A549 (cell line): ENCODE data around the gene NOS2. TPM values are rescaled to one million over a fixed set of nuclear protein-coding genes. Genes with fewer than 3 reads are reported as not detected.
"Not testable (repeated sequence)": the region's sequence is repeated elsewhere in the genome, so short reads cannot be mapped to it uniquely, and the experiment has no call there.

Experiments used
- ATAC-seq, 2 experiments: fragments of 200-7000 bp in 1 of 2; fragments of >200 bp in 1 of 2; cut with Nextera tagmentation in 1 of 2; cut with Tn5 transposase in 1 of 2; 3 replicates each; pipeline versions ENCODE4 v1.8.0 to v1.9.1; 2018 to 2020; ENCODE audit warnings: mild to moderate bottlenecking in 1 of 2, moderate library complexity in 1 of 2
- CTCF ChIA-PET: fragments of 300-600 bp; sonication (Branson Sonifier 250); formaldehyde crosslinking; extraction: SDS; loops from one replicate; lab custom pipeline; 2021; ENCODE audit warnings: antibody characterized with exemption, inconsistent platforms; lab: Yijun Ruan, JAX
- POLR2A ChIA-PET: fragments of 350-600 bp; formaldehyde crosslinking; extraction: SDS; loops from one replicate; lab custom pipeline; 2021; ENCODE audit warnings: antibody characterized with exemption, inconsistent platforms; lab: Yijun Ruan, JAX
- DNase-seq, 2 experiments: peaks; one replicate each; pipeline versions ENCODE4 v3.0.0 to v3.0.0-alpha.2; 2011 to 2016; ENCODE audit warnings: low read depth in 1 of 2, low spot score in 1 of 2
- FAIRE-seq: peaks from 2 replicates; lab custom pipeline; 2011; peaks lifted over from hg19 to GRCh38; lab: Jason Lieb, UNC
- H3K27ac ChIP-seq, 2 experiments: fragments of >200 bp; sonication (Bioruptor Twin); formaldehyde crosslinking; 3 replicates each; pipeline ENCODE4 v1.5.1; 2016 to 2017
- H3K4me1 ChIP-seq: fragments of >200 bp; sonication (Bioruptor Twin); formaldehyde crosslinking; 3 replicates; pipeline ENCODE4 v1.6.1; 2016
- H3K4me2 ChIP-seq: fragments of >200 bp; sonication (Bioruptor Twin); formaldehyde crosslinking; 3 replicates; pipeline ENCODE4 v1.6.1; 2016
- H3K4me3 ChIP-seq: fragments of >200 bp; sonication (Bioruptor Twin); formaldehyde crosslinking; 3 replicates; pipeline ENCODE4 v1.5.1; 2016
- H3K9me3 ChIP-seq: fragments of >200 bp; sonication (Bioruptor Twin); formaldehyde crosslinking; 3 replicates; pipeline ENCODE4 v1.6.1; 2016
- CBX2 ChIP-seq: fragments of 200-600 bp; sonication (generic); IDR thresholded peaks from 2 replicates; pipeline ENCODE4 v1.6.1; 2016; ENCODE audit warnings: low read depth, mild to moderate bottlenecking, borderline replicate concordance
- EHMT2 ChIP-seq: fragments of 200-600 bp; sonication (generic); IDR thresholded peaks from 2 replicates; pipeline ENCODE4 v1.6.1; 2016; ENCODE audit warnings: antibody characterized with exemption, low read depth, mild to moderate bottlenecking, moderate library complexity
- EP300 ChIP-seq, 2 experiments: fragments of >200 bp; sonication (Bioruptor Twin); formaldehyde crosslinking; IDR thresholded peaks; 2 replicates in 1 of 2; 3 replicates in 1 of 2; pipeline ENCODE4 v1.6.1; 2016 to 2017
- HEYL ChIP-seq: fragments of 250-450 bp; sonication (Bioruptor Pico); IDR thresholded peaks from 2 replicates; pipeline ENCODE4 v1.8.0; 2021; ENCODE audit warnings: mild to moderate bottlenecking, moderate library complexity
- NPAS2 ChIP-seq: fragments of 250-450 bp; sonication (Bioruptor Pico); IDR thresholded peaks from 2 replicates; pipeline ENCODE4 v1.8.0; 2022; ENCODE audit warnings: mild to moderate bottlenecking, moderate library complexity, borderline replicate concordance
- RCOR1 ChIP-seq: fragments of 150-350 bp; IDR thresholded peaks from 2 replicates; pipeline ENCODE4 v1.6.1; 2014; ENCODE audit warnings: antibody characterized with exemption, low read length, low read depth
- ZC3H11A ChIP-seq: fragments of 450-650 bp; IDR thresholded peaks from 2 replicates; pipeline ENCODE4 v1.6.1; 2014; ENCODE audit warnings: antibody characterized with exemption, mild to moderate bottlenecking
- WGBS: methylation state at CpG from one replicate; pipeline ENCODE4 v1.1.6; 2017; ENCODE audit errors: missing lambda C conversion rate; 5-methylcytosine and 5-hydroxymethylcytosine counted together
- polyA plus RNA-seq, 4 experiments: library from polyadenylated mRNA; depleted of rRNA in 3 of 4; stranded (reverse); fragments of >200 nt; fragmentation: RNase III in 1 of 4; extraction: RNeasy Plus Mini Kit Qiagen cat#74134 plus additional on column Dnase treatment in 1 of 4; gene quantifications; 2 replicates in 3 of 4; 3 replicates in 1 of 4; pipeline ENCODE4 v1.2.3, GENCODE V29; 2011 to 2017
- TF ChIP-seq, protein P1 (sequence below): fragments of 200-600 bp; sonication (generic); IDR thresholded peaks from 2 replicates; pipeline ENCODE4 v1.6.1; 2016; ENCODE audit warnings: antibody characterized with exemption, mild to moderate bottlenecking, moderate library complexity
- TF ChIP-seq, protein P2 (sequence below): fragments of 250-450 bp; sonication (Bioruptor Pico); IDR thresholded peaks from 2 replicates; pipeline ENCODE4 v1.5.0; 2020; ENCODE audit warnings: low read depth, mild to moderate bottlenecking, moderate library complexity
- TF ChIP-seq, protein P3 (sequence below): fragments of >200 bp; sonication (Bioruptor Twin); formaldehyde crosslinking; IDR thresholded peaks from 3 replicates; pipeline ENCODE4 v1.6.1; 2016
- TF ChIP-seq, protein P4 (sequence below): IDR thresholded peaks from 2 replicates; pipeline ENCODE4 v1.6.1; 2012; ENCODE audit warnings: low read depth, borderline replicate concordance

The NOS2 gene
- polyA plus RNA-seq, 2 of the 4 experiments (the other 2 are of a cell fraction) = 0.08 to 0.17 TPM

DNA sequence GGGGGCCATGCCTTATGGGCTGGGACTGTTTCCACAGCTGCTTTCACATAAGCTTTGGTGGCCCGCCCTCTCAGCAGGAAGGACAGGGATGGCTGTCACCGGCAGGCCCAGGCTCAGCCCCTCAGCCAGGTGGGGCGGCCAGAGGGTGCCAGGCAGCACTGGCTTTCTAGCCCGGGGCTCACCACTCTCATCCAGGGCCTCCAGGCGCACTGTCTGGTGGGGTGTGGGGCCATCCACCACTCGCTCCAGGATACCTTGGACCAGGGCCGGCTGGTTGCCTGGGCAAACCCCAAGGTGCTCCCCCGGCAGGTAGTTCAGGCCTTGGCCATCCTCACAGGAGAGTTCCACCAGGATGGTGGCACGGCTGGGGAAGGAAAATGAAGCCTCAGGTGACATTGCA, 35.0 kb downstream of the NOS2 start (continued):
- TF ChIP-seq, protein P1, sequence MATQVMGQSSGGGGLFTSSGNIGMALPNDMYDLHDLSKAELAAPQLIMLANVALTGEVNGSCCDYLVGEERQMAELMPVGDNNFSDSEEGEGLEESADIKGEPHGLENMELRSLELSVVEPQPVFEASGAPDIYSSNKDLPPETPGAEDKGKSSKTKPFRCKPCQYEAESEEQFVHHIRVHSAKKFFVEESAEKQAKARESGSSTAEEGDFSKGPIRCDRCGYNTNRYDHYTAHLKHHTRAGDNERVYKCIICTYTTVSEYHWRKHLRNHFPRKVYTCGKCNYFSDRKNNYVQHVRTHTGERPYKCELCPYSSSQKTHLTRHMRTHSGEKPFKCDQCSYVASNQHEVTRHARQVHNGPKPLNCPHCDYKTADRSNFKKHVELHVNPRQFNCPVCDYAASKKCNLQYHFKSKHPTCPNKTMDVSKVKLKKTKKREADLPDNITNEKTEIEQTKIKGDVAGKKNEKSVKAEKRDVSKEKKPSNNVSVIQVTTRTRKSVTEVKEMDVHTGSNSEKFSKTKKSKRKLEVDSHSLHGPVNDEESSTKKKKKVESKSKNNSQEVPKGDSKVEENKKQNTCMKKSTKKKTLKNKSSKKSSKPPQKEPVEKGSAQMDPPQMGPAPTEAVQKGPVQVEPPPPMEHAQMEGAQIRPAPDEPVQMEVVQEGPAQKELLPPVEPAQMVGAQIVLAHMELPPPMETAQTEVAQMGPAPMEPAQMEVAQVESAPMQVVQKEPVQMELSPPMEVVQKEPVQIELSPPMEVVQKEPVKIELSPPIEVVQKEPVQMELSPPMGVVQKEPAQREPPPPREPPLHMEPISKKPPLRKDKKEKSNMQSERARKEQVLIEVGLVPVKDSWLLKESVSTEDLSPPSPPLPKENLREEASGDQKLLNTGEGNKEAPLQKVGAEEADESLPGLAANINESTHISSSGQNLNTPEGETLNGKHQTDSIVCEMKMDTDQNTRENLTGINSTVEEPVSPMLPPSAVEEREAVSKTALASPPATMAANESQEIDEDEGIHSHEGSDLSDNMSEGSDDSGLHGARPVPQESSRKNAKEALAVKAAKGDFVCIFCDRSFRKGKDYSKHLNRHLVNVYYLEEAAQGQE = no peak
- TF ChIP-seq RCOR1 (no peak), CBX2 (no peak)
- TF ChIP-seq, protein P2, sequence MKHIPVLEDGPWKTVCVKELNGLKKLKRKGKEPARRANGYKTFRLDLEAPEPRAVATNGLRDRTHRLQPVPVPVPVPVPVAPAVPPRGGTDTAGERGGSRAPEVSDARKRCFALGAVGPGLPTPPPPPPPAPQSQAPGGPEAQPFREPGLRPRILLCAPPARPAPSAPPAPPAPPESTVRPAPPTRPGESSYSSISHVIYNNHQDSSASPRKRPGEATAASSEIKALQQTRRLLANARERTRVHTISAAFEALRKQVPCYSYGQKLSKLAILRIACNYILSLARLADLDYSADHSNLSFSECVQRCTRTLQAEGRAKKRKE = no peak
- TF ChIP-seq, all 56 proteins: peak for 0

DNA sequence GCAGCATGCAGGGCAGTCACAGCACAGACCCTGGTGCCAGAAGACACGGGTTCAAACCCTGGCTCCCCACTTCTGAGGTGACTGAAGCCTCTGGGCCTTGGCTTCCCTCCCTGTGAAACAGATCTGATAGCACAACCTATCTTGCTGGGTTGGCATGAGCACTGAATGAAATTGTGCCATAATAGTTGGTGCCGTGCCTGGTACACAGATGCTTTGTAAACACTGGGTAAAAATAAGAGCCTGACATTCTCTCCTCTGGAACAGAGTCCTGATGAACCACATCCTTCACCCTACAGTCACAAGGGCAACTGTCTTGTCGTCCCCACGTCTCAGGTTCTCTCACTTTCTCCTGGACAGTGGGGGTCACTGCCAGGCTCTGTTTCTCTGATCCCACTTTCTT, 35.7 kb downstream of the NOS2 start:
- Histone ChIP-seq H3K4me2 (no peak overlapping the region), H3K4me3 (no peak overlapping the region), H3K27ac (no peak overlapping the region), H3K9me3 (no peaks in the 10 kb centered on the region), H3K4me1 (no peaks in the 10 kb centered on the region)
- TF ChIP-seq, protein P3, sequence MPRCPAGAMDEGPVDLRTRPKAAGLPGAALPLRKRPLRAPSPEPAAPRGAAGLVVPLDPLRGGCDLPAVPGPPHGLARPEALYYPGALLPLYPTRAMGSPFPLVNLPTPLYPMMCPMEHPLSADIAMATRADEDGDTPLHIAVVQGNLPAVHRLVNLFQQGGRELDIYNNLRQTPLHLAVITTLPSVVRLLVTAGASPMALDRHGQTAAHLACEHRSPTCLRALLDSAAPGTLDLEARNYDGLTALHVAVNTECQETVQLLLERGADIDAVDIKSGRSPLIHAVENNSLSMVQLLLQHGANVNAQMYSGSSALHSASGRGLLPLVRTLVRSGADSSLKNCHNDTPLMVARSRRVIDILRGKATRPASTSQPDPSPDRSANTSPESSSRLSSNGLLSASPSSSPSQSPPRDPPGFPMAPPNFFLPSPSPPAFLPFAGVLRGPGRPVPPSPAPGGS = no peak
- TF ChIP-seq HEYL (CRISPR knock-in tag) (no peak), NPAS2 (CRISPR knock-in tag) (no peak), RCOR1 (no peak), CBX2 (no peak), ZC3H11A (no peak)
- TF ChIP-seq, protein P4, sequence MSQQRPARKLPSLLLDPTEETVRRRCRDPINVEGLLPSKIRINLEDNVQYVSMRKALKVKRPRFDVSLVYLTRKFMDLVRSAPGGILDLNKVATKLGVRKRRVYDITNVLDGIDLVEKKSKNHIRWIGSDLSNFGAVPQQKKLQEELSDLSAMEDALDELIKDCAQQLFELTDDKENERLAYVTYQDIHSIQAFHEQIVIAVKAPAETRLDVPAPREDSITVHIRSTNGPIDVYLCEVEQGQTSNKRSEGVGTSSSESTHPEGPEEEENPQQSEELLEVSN = no peak
- ChIA-PET CTCF (interaction anchor here (0.9 to 2.2 kb wide), 4 partner anchors 8 to 116 kb away, joined by 3 to 12 read pairs (median 7); no protein-coding TSS in a partner anchor), POLR2A (no interaction called here)
- WGBS = 16% methylated on average over 4 of the region's 4 CpGs
- ATAC-seq (no peak), DNase-seq (no peak), FAIRE-seq (no peak)

DNA sequence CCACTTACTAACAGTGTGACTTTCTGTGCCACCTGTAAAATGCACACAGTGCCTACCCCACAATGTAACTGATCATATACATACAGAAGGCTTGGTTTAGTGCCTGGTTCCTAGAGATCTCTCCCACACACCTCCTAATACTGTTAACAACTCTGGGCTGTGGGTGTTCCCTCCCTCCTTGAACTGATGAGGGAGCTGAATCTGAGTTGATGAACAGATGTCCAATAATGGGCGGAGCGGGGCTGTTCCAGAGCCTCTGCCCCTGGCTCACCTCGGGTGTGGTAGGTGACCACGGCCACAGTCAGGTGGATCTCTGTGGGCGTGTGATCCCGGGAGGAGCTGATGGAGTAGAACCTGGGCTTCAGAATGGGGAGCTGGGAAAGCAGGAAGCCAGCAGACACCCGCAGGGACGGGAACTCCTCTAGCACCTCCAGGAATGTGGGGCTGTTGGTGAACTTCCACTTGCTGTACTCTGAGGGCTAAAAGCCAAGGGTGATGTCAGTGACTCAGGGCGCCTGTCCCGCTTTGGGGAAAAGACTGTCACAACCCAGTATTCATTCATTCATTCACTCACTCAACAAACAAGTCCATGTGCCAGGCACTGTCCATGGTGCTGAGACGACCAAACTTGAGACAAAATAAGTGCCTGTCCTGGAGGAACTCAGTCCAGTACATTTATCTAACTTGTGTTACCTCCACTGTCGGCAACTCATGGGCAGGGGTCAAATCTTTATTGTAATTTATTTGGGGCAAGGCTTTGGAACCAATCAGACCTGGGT, 37.6 kb downstream of the NOS2 start:
- no peak for ATAC-seq
- TF ChIP-seq, protein P1 = peak; percentile 95
- no peak for TF ChIP-seq EP300 (IDR thresholded peaks at IDR 0.05)
- TF ChIP-seq, protein P2 = no peak
- TF ChIP-seq EHMT2 = 0 out of 2 replicates have a peak, but pooled peaks have one; percentile 33
- TF ChIP-seq, all 56 proteins: peak for 2
- CTCF ChIA-PET = interaction anchor here (1.0 to 15.9 kb wide), 6 partner anchors 14 to 128 kb away, joined by 3 to 500 read pairs (median 30); no protein-coding TSS in a partner anchor
- no peak overlapping the region for H3K4me3 ChIP-seq
- DNase-seq = peak in 1 of 2 experiments; percentile 48
- no peak overlapping the region for H3K4me2 ChIP-seq
- peak; percentile 77 for FAIRE-seq
- H3K4me1 ChIP-seq = no peaks in the 10 kb centered on the region
- H3K27ac ChIP-seq = no peak overlapping the region
- no peaks in the 10 kb centered on the region for H3K9me3 ChIP-seq
- POLR2A ChIA-PET = no interaction called here
- WGBS = 21% methylated on average over 12 of the region's 12 CpGs

DNA sequence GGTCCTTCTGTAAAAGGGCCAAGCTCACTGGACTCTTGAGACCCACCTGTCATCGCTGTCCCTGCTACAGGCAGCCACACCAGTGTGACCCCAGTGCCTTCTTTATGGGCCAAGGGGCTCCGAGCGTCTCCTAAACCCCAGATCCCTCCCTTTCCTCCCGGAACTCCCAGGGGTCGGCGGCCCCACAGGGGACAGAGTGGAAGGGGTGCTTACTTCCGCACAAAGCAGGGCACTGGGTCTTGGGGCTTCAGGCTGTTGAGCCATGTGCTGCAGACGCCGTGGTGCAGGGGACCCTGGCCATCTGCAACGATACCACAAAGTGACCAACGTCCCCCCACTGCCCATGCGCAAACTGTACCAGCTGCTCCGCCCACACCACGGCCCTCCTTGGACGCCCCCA, 39.4 kb downstream of the NOS2 start:
- FAIRE-seq, H3K4me2 ChIP-seq, H3K4me1 ChIP-seq, H3K4me3 ChIP-seq, POLR2A ChIA-PET, H3K9me3 ChIP-seq, ATAC-seq, H3K27ac ChIP-seq, DNase-seq: not testable (repeated sequence)
- WGBS = 41% methylated on average over 12 of the region's 15 CpGs
- CTCF ChIA-PET = interaction anchor here (1.0 to 15.9 kb wide), 23 partner anchors 10 to 278 kb away, joined by 3 to 500 read pairs (median 7); partner anchors contain the start of gene LYRM9
